WTC11 (cell line): Measurements from ENCODE around the gene SLC46A2. TPM values are rescaled to one million over a fixed set of nuclear protein-coding genes. Genes with fewer than 3 reads are reported as not detected.

Source experiments
- ATAC-seq: fragments of 200-7000 bp; cut with Tn5 transposase; 2 replicates; pipeline ENCODE4 v1.10.0; 2021; ENCODE audit warnings: mild to moderate bottlenecking, moderate library complexity
- CTCF ChIA-PET: fragments of 300-600 bp; sonication (Branson Sonifier 250); formaldehyde crosslinking; loops from one replicate; lab custom pipeline; 2021; ENCODE audit warnings: antibody characterized with exemption; lab: Charles Lee
- POLR2A ChIA-PET: fragments of 350-600 bp; sonication (Branson Sonifier 250); formaldehyde crosslinking; loops from one replicate; lab custom pipeline; 2021; ENCODE audit warnings: antibody characterized with exemption; lab: Charles Lee
- DNase-seq: peaks from one replicate; pipeline ENCODE4 v3.0.0; 2021; ENCODE audit warnings: low spot score
- H3K27ac Mint-ChIP-seq: 2 replicates; pipeline ENCODE4 v1.8.0; 2021; ENCODE audit warnings: mixed read lengths
- H3K27me3 Mint-ChIP-seq: 2 replicates; pipeline ENCODE4 v1.8.0; 2021; ENCODE audit warnings: low read depth, mild to moderate bottlenecking, moderate library complexity, mixed read lengths
- H3K36me3 Mint-ChIP-seq: 2 replicates; pipeline ENCODE4 v1.8.0; 2021; ENCODE audit warnings: mixed read lengths
- H3K4me1 Mint-ChIP-seq: 2 replicates; pipeline ENCODE4 v1.8.0; 2022; ENCODE audit warnings: mixed read lengths
- H3K4me3 Mint-ChIP-seq: 2 replicates; pipeline ENCODE4 v1.8.0; 2021; ENCODE audit warnings: mild to moderate bottlenecking, moderate library complexity, mixed read lengths
- H3K9me3 Mint-ChIP-seq: 2 replicates; pipeline ENCODE4 v1.8.0; 2021; ENCODE audit warnings: mixed read lengths
- ATF6 ChIP-seq: sonication (generic); formaldehyde crosslinking; IDR thresholded peaks from 2 replicates; pipeline ENCODE4 v1.8.1; 2023; ENCODE audit warnings: mild to moderate bottlenecking, missing genetic modification reagents
- CBFB ChIP-seq: sonication (generic); formaldehyde crosslinking; IDR thresholded peaks from 2 replicates; pipeline ENCODE4 v1.8.1; 2022; ENCODE audit warnings: mild to moderate bottlenecking, low read depth, missing genetic modification reagents
- E2F4 ChIP-seq: sonication (generic); formaldehyde crosslinking; IDR thresholded peaks from 2 replicates; pipeline ENCODE4 v1.8.1; 2022; ENCODE audit warnings: low read depth, mild to moderate bottlenecking, moderate library complexity, missing genetic modification reagents, borderline replicate concordance
- E2F5 ChIP-seq: sonication (generic); formaldehyde crosslinking; IDR thresholded peaks from 2 replicates; pipeline ENCODE4 v1.8.1; 2022; ENCODE audit warnings: mild to moderate bottlenecking, moderate library complexity, missing genetic modification reagents
- EMX1 ChIP-seq: fragments of 250-450 bp; sonication (Bioruptor Pico); IDR thresholded peaks from 2 replicates; pipeline ENCODE4 v1.8.0; 2021; ENCODE audit warnings: mild to moderate bottlenecking
- FOXP1 ChIP-seq: sonication (generic); formaldehyde crosslinking; IDR thresholded peaks from 2 replicates; pipeline ENCODE4 v1.8.0; 2022; ENCODE audit warnings: missing genetic modification reagents, mild to moderate bottlenecking, moderate library complexity, borderline replicate concordance
- FOXP4 ChIP-seq: sonication (generic); formaldehyde crosslinking; IDR thresholded peaks from 2 replicates; pipeline ENCODE4 v1.8.0; 2022; ENCODE audit warnings: mild to moderate bottlenecking, missing genetic modification reagents
- GABPB1 ChIP-seq: sonication (generic); formaldehyde crosslinking; IDR thresholded peaks from 2 replicates; pipeline ENCODE4 v1.8.1; 2023; ENCODE audit warnings: mild to moderate bottlenecking, missing genetic modification reagents
- GTF2I ChIP-seq: fragments of 250-450 bp; sonication (Bioruptor Pico); conservative IDR thresholded peaks from 2 replicates; pipeline ENCODE4 v1.4.0; 2021; ENCODE audit warnings: mild to moderate bottlenecking
- IRF1 ChIP-seq: sonication (generic); formaldehyde crosslinking; IDR thresholded peaks from 2 replicates; pipeline ENCODE4 v1.8.0; 2023; ENCODE audit warnings: missing genetic modification reagents
- IRF2 ChIP-seq: sonication (generic); formaldehyde crosslinking; IDR thresholded peaks from 2 replicates; pipeline ENCODE4 v1.8.0; 2022; ENCODE audit warnings: low read depth, missing genetic modification reagents, borderline replicate concordance
- KAT7 ChIP-seq: sonication (generic); formaldehyde crosslinking; IDR thresholded peaks from 2 replicates; pipeline ENCODE4 v1.8.1; 2023; ENCODE audit warnings: missing genetic modification reagents, mild to moderate bottlenecking, borderline replicate concordance
- MXD4 ChIP-seq: fragments of 250-450 bp; sonication (Bioruptor Pico); IDR thresholded peaks from 2 replicates; pipeline ENCODE4 v1.8.0; 2021; ENCODE audit warnings: mild to moderate bottlenecking, moderate library complexity, borderline replicate concordance
- MYBL2 ChIP-seq: sonication (generic); formaldehyde crosslinking; IDR thresholded peaks from 2 replicates; pipeline ENCODE4 v1.8.1; 2023; ENCODE audit warnings: mild to moderate bottlenecking, moderate library complexity, missing genetic modification reagents
- NFATC4 ChIP-seq: fragments of 250-450 bp; sonication (Bioruptor Pico); IDR thresholded peaks from 2 replicates; pipeline ENCODE4 v1.9.0; 2021; ENCODE audit warnings: mild to moderate bottlenecking
- NFYB ChIP-seq: sonication (generic); formaldehyde crosslinking; conservative IDR thresholded peaks from 2 replicates; pipeline ENCODE4 v1.8.0; 2022; ENCODE audit warnings: low read depth, missing genetic modification reagents
- SMAD4 ChIP-seq: sonication (generic); formaldehyde crosslinking; IDR thresholded peaks from 2 replicates; pipeline ENCODE4 v1.8.0; 2022; ENCODE audit warnings: mild to moderate bottlenecking, missing genetic modification reagents
- STAT6 ChIP-seq: sonication (generic); formaldehyde crosslinking; conservative IDR thresholded peaks from 2 replicates; pipeline ENCODE4 v1.8.1; 2023; ENCODE audit warnings: mild to moderate bottlenecking, low read depth, missing genetic modification reagents, moderate library complexity
- TP53 ChIP-seq: sonication (generic); formaldehyde crosslinking; IDR thresholded peaks from 2 replicates; pipeline ENCODE4 v1.8.1; 2023; ENCODE audit warnings: mild to moderate bottlenecking, missing genetic modification reagents
- ZBTB43 ChIP-seq: sonication (generic); formaldehyde crosslinking; IDR thresholded peaks from 2 replicates; pipeline ENCODE4 v1.8.1; 2023; ENCODE audit warnings: mild to moderate bottlenecking, missing genetic modification reagents
- ZNF121 ChIP-seq: sonication (generic); formaldehyde crosslinking; IDR thresholded peaks from 2 replicates; pipeline ENCODE4 v1.8.0; 2023; ENCODE audit warnings: missing genetic modification reagents
- ZNF219 ChIP-seq: sonication (generic); formaldehyde crosslinking; IDR thresholded peaks from 2 replicates; pipeline ENCODE4 v1.8.0; 2023; ENCODE audit warnings: missing genetic modification reagents, mild to moderate bottlenecking, borderline replicate concordance
- ZNF423 ChIP-seq: fragments of 250-450 bp; sonication (Bioruptor Pico); IDR thresholded peaks from 2 replicates; pipeline ENCODE4 v2.1.2; 2022; ENCODE audit warnings: mild to moderate bottlenecking, moderate library complexity
- total RNA-seq: library from RNA; stranded (reverse); gene quantifications from 3 replicates; pipeline ENCODE4 v1.2.3, GENCODE V29; 2021

The SLC46A2 gene
- total RNA-seq, 1 experiment from 2014 or later, result not detected

- ATAC-seq, result peak; percentile 38
- peaks cover 9% of the 10 kb centered on the region for H3K4me1 Mint-ChIP-seq
- H3K27me3 Mint-ChIP-seq, result peaks cover 1% of the 10 kb centered on the region; the same call in 1 of the 2 replicates
- H3K9me3 Mint-ChIP-seq, result no peaks in the 10 kb centered on the region
- no peak for DNase-seq
- H3K27ac Mint-ChIP-seq, result no peak overlapping the region
- H3K36me3 Mint-ChIP-seq, result 0 out of 2 replicates have a peak, but pooled peaks cover 2% of the 10 kb centered on the region
- CTCF ChIA-PET, result interaction anchor here (0.7 to 2.3 kb wide), 5 partner anchors 19 to 173 kb away, joined by 3 to 13 read pairs (median 4); no protein-coding TSS in a partner anchor
- no peak overlapping the region for H3K4me3 Mint-ChIP-seq
- TF ChIP-seq SMAD4 (CRISPR knock-in tag) (no peak), ZBTB43 (CRISPR knock-in tag) (no peak), ZNF121 (CRISPR knock-in tag) (no peak), STAT6 (no peak), FOXP4 (CRISPR knock-in tag) (no peak), E2F4 (CRISPR knock-in tag) (no peak), EMX1 (no peak), CBFB (CRISPR knock-in tag) (no peak), GTF2I (CRISPR knock-in tag) (no peak), NFYB (no peak), IRF2 (CRISPR knock-in tag) (no peak), ZNF219 (CRISPR knock-in tag) (no peak), E2F5 (CRISPR knock-in tag) (no peak)
- TF ChIP-seq, all 79 proteins: peak for 0
- POLR2A ChIA-PET, result no interaction called here
Measured at GRCh38 chr9:112884101-112884500, 6.6 kb downstream of the SLC46A2 start.

- no peak overlapping the region for H3K4me3 Mint-ChIP-seq
Measured at GRCh38 chr9:112881331-112881730, 9.3 kb downstream of the SLC46A2 start.

More at GRCh38 chr9:112881331-112881730, 9.3 kb downstream of the SLC46A2 start:
- CTCF ChIA-PET, result no interaction called here
- Mint-ChIP-seq H3K36me3 (0 out of 2 replicates have a peak, but pooled peaks cover 2% of the 10 kb centered on the region), H3K27ac (no peak overlapping the region), H3K9me3 (no peaks in the 10 kb centered on the region)
- DNase-seq, result no peak
- no peak for ATAC-seq
- no peak for TF ChIP-seq ZNF423
- no peak for TF ChIP-seq NFATC4
- no peak for TF ChIP-seq GABPB1 (CRISPR knock-in tag)
- no peak for TF ChIP-seq MXD4
- TF ChIP-seq TP53 (CRISPR knock-in tag), result no peak
- no peak for TF ChIP-seq KAT7
- TF ChIP-seq FOXP1 (CRISPR knock-in tag), result no peak
- TF ChIP-seq IRF1 (CRISPR knock-in tag), result no peak
- no peak for TF ChIP-seq MYBL2 (CRISPR knock-in tag)
- no peak for TF ChIP-seq ATF6 (CRISPR knock-in tag)
- TF ChIP-seq, all 79 proteins: peak for 0
- Mint-ChIP-seq H3K27me3 (no peaks in the 10 kb centered on the region), H3K4me1 (peaks cover 9% of the 10 kb centered on the region)
- POLR2A ChIA-PET, result no interaction called here
